B cell (primary cell): ENCODE results near the gene ARL11.

Experiments used
- CTCF ChIP-seq: fragments of 200-600 bp; IDR thresholded peaks from one replicate; pipeline ENCODE4 v1.8.0; 2022; ENCODE audit warnings: antibody characterized with exemption, mild to moderate bottlenecking
- EZH2 ChIP-seq: IDR thresholded peaks from 2 replicates; pipeline ENCODE4 v1.6.1; 2012; ENCODE audit warnings: borderline replicate concordance, low read depth, mild to moderate bottlenecking, moderate library complexity, low read length; ENCODE audit not compliant: insufficient read depth, poor library complexity, severe bottlenecking

- TF ChIP-seq CTCF (no peak), EZH2 (no peak)
These were observed 47.2 kb upstream of the ARL11 start for GRCh38 chr13:49580980-49581680.
